Panc1 (cell line): ENCODE measurements around the gene RNF213. TPM values are rescaled to one million over a fixed set of nuclear protein-coding genes. Genes with fewer than 3 reads are reported as not detected.

Experiments used
- ATAC-seq: fragments of 200-7000 bp; cut with Tn5 transposase; 2 replicates; pipeline ENCODE4 v1.9.1; 2020; ENCODE audit warnings: mild to moderate bottlenecking, moderate library complexity
- BruUV-seq: library from RNA; stranded (reverse); fragments of 400-500 nt; replicated peaks from 2 replicates; lab custom pipeline; 2021; lab: Mats Ljungman, UMichigan
- CTCF ChIA-PET: fragments of 300-600 bp; sonication (Branson Sonifier 250); formaldehyde crosslinking; loops from one replicate; lab custom pipeline; 2022; ENCODE audit warnings: antibody characterized with exemption; lab: Charles Lee
- POLR2A ChIA-PET: fragments of 300-600 bp; sonication (Branson Sonifier 250); formaldehyde crosslinking; loops from one replicate; lab custom pipeline; 2022; ENCODE audit warnings: antibody characterized with exemption; lab: Charles Lee
- DNase-seq: peaks from one replicate; pipeline ENCODE4 v3.0.0-alpha.2; 2010; ENCODE audit warnings: low read depth, low spot score
- H3K27ac ChIP-seq: 2 replicates; pipeline ENCODE4 v1.5.1; 2011; ENCODE audit warnings: mild to moderate bottlenecking, low read length, inconsistent platforms
- H3K27me3 ChIP-seq: fragments of 200-500 bp; sonication (Bioruptor generic); 2 replicates; pipeline ENCODE4 v1.6.0; 2014; ENCODE audit warnings: low read length, inconsistent platforms; ENCODE audit not compliant: control insufficient read depth, insufficient read depth
- H3K36me3 ChIP-seq: fragments of 200-500 bp; sonication (Bioruptor generic); 2 replicates; pipeline ENCODE4 v1.5.1; 2014; ENCODE audit warnings: inconsistent platforms, mild to moderate bottlenecking, low read length, moderate library complexity; ENCODE audit not compliant: control insufficient read depth, insufficient read depth
- H3K4me1 ChIP-seq: 2 replicates; pipeline ENCODE4 v1.5.1; 2011; ENCODE audit warnings: inconsistent platforms, mild to moderate bottlenecking, low read length, moderate library complexity; ENCODE audit not compliant: control insufficient read depth, insufficient read depth
- H3K4me3 ChIP-seq, 2 experiments: 2 replicates each; pipeline ENCODE4 v1.5.1; 2011 to 2012; ENCODE audit warnings: low read depth in 2 of 2, low read length in 2 of 2, mild to moderate bottlenecking in 2 of 2, inconsistent platforms in 1 of 2, moderate library complexity in 1 of 2
- H3K9me3 ChIP-seq: fragments of 200-500 bp; sonication (Bioruptor generic); 2 replicates; pipeline ENCODE4 v1.5.1; 2014; ENCODE audit warnings: low read depth, mild to moderate bottlenecking, inconsistent platforms, low read length, moderate library complexity; ENCODE audit not compliant: control insufficient read depth, insufficient read depth
- CTCF ChIP-seq: fragments of 450-650 bp; IDR thresholded peaks from 2 replicates; pipeline ENCODE4 v1.5.1; 2017; ENCODE audit warnings: mild to moderate bottlenecking
- POLR2AphosphoS5 ChIP-seq: IDR thresholded peaks from 2 replicates; pipeline ENCODE4 v1.6.1; 2012; ENCODE audit warnings: mild to moderate bottlenecking, low read depth, low read length, moderate library complexity
- SIN3A ChIP-seq: IDR thresholded peaks from 2 replicates; pipeline ENCODE4 v1.6.1; 2012; ENCODE audit warnings: low read depth, mild to moderate bottlenecking, low read length, moderate library complexity, borderline replicate concordance; ENCODE audit not compliant: insufficient read depth
- TCF7L2 ChIP-seq: IDR thresholded peaks from 2 replicates; pipeline ENCODE4 v1.6.1; 2011; ENCODE audit warnings: mild to moderate bottlenecking, low read depth, low read length, inconsistent platforms
- in situ Hi-C: cut with HindIII; loops from 2 replicates; pipeline ENCODE4 v1.10.0; 2016; ENCODE audit warnings: low sequenced_read_pairs, low pct_unique_long_range_greater_than_20kb
- intact Hi-C: fragments of 100-400 bp; cut with micrococcal nuclease; formaldehyde crosslinking; loops from one replicate; pipeline ENCODE4 v1.10.0; 2022; ENCODE audit not compliant: unreplicated experiment
- total RNA-seq: library from RNA; stranded (reverse); gene quantifications from one replicate; pipeline ENCODE4 v1.2.1, GENCODE V29; 2021; ENCODE audit not compliant: unreplicated experiment
- TF ChIP-seq, protein P1 (sequence below), 2 experiments: IDR thresholded peaks; 2 replicates each; pipeline ENCODE4 v1.6.1; 2011 to 2012; ENCODE audit warnings: low read depth in 2 of 2, control low read depth in 1 of 2, low read length in 1 of 2, mild to moderate bottlenecking in 1 of 2, moderate library complexity in 1 of 2; ENCODE audit not compliant: insufficient read depth in 1 of 2

The RNF213 gene
- total RNA-seq, 1 experiment from 2014 or later = 230 TPM

DNA sequence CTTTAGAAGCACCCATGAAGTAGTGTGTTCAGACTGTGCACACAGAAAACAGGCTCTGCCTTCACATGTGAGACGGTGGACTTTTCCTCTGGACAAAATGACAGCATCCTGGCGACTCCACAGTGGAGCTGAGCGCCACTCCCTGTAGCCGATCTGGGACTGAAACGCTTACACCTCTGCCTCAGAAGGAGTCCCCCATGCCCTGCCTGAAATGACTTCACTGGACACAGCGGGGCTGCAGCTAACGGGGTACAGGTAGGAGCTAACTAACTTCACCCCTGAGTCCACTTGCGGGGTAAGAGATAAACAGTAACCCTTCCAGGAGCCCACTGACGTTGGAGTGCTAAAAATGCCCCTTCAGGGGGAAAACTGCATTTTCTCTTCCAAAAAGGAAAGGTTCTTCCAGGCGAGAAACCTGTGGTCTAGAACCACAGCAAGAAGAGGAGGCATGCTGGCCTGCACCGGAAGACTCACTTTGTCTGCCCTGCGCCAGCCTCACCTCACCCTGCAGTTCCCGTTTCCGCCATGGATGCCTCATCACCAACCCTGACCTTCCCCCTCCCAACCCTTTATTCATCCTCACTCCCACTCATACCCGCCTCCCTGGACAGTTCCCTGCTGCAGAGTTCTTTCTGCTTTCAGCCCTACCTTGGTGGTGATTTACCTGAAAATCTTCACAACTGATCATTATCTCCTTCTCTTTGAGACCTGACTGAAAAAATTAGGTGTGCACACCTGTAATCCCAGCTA is 134.9 kb downstream of the RNF213 start:
- ATAC-seq = peak; percentile 59
- Histone ChIP-seq H3K4me3 (no peak overlapping the region), H3K4me1 (no peaks in the 10 kb centered on the region), H3K36me3 (peaks cover 8% of the 10 kb centered on the region; the same call in 1 of the 2 replicates), H3K9me3 (no peaks in the 10 kb centered on the region), H3K27me3 (no peaks in the 10 kb centered on the region), H3K27ac (no peak overlapping the region)
- CTCF ChIA-PET = no interaction called here
- intact Hi-C loops (no loop called here), in situ Hi-C loops (no loop called here)
- BruUV-seq = no TSS peak
- no peak for DNase-seq
- POLR2A ChIA-PET = interaction anchor here (0.7 kb wide), 1 partner anchor 535 kb away, joined by 3 read pairs; no protein-coding TSS in a partner anchor
- TF ChIP-seq, protein P1, sequence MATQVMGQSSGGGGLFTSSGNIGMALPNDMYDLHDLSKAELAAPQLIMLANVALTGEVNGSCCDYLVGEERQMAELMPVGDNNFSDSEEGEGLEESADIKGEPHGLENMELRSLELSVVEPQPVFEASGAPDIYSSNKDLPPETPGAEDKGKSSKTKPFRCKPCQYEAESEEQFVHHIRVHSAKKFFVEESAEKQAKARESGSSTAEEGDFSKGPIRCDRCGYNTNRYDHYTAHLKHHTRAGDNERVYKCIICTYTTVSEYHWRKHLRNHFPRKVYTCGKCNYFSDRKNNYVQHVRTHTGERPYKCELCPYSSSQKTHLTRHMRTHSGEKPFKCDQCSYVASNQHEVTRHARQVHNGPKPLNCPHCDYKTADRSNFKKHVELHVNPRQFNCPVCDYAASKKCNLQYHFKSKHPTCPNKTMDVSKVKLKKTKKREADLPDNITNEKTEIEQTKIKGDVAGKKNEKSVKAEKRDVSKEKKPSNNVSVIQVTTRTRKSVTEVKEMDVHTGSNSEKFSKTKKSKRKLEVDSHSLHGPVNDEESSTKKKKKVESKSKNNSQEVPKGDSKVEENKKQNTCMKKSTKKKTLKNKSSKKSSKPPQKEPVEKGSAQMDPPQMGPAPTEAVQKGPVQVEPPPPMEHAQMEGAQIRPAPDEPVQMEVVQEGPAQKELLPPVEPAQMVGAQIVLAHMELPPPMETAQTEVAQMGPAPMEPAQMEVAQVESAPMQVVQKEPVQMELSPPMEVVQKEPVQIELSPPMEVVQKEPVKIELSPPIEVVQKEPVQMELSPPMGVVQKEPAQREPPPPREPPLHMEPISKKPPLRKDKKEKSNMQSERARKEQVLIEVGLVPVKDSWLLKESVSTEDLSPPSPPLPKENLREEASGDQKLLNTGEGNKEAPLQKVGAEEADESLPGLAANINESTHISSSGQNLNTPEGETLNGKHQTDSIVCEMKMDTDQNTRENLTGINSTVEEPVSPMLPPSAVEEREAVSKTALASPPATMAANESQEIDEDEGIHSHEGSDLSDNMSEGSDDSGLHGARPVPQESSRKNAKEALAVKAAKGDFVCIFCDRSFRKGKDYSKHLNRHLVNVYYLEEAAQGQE (IDR thresholded peaks at IDR 0.05; ENCODE audit: insufficient read depth in 1 of 2, low read depth in 2 of 2, low read length in 1 of 2) = no peak
- TF ChIP-seq TCF7L2 (no peak), POLR2AphosphoS5 (no peak), CTCF (no peak), SIN3A (no peak)

- Histone ChIP-seq H3K4me3 (no peak overlapping the region), H3K4me1 (no peaks in the 10 kb centered on the region), H3K27ac (no peak overlapping the region), H3K36me3 (peaks cover 8% of the 10 kb centered on the region; the same call in 1 of the 2 replicates), H3K27me3 (no peaks in the 10 kb centered on the region), H3K9me3 (no peaks in the 10 kb centered on the region)
- no peak for DNase-seq
- CTCF ChIA-PET = no interaction called here
- ATAC-seq = peak; percentile 35; the same call in 1 of the 2 replicates
- in situ Hi-C loops = no loop called here
- POLR2A ChIA-PET = interaction anchor here (0.6 kb wide), 1 partner anchor 22 kb away, joined by 3 read pairs; no protein-coding TSS in a partner anchor
- intact Hi-C loops = no loop called here
- no TSS peak for BruUV-seq
- TF ChIP-seq TCF7L2 (no peak), POLR2AphosphoS5 (peak; percentile 26; the same call in 1 of the 2 replicates), SIN3A (no peak), CTCF (no peak)
Observed at GRCh38 chr17:80396157-80397033, 135.7 kb downstream of the RNF213 start.
